NCI-H748 (cell line): ENCODE data around the gene FMNL2.

Experiments used
- DNase-seq: peaks from one replicate; lab custom pipeline; 2025; ENCODE audit not compliant: unreplicated experiment; lab: John Stamatoyannopoulos, UW

The FMNL2 gene

DNA sequence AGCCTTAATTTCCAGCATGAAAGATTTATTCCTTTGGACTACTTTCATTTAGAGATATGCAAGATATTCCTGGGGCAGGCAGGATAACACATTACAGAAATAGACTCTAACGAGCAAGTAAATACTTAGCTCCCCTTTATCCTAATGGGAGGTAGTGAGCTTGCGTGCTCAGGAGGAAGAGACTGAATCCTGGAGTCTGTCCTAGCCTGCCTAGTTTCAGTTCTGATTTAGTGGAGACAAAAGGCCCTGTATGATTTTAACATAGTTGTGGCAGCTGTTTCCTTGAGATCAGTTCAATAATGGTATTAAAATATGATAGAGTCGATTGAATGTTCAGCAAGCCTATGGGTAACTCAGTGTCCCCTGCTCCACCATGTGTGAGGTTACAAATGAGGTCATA, 109.5 kb downstream of the FMNL2 start:
- no peak for DNase-seq

DNA sequence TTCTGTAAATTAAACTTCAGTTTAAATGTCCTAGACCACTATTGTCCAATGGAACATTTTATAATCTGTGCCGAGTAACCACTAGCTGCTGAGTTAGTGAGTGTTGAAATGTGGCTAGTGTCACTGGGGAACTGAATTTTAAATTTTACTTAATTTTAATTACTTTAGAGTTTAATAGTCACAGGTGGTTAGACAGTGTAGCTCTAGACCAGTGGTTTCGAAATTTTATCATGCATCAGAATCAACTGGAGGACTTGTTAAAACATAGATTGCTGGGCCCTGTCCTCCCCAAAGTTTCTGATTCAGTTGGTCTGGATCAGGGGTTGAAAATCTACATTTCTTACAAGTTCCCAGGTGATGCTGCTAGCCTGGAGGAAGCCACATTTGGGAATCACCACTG, 110.4 kb downstream of the FMNL2 start:
- DNase-seq: no peak

DNA sequence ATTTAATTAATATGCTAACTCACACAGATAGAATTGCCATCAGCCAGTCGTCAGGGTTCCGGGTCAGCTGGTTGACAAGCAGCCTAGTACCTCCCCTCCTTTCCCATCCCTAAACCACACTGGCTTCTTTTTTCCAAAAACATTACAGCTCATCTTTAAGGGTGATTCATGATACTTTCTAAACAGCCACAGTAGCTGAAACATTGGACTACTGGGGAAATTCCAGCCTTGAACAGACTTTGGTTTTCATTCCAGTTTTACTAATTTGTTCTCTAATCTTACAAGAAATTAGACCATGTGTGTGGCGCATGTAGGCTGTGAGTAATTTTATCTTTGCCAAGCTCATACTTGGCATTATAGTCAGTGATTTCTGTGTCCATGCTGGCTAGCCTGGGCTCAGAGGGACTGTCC, 110.8 kb downstream of the FMNL2 start:
- DNase-seq: no peak

DNA sequence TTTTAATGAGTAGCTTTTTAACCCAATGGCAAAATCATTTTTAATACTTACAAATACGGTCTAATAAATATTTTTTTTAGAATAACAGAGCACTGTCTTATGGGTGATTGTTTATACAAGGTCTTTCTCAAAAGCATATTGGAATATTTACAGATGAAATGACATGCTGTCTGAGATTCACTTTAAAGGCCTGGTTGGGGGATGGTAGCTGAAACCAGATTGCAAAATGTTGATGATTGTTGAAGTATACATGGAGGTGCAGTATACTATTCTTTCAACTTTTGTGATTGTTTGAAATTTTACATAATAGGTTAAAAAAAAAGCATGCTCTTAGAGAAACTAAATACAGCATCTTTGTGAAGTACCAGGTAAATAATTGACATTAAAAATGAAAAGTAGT, 111.2 kb downstream of the FMNL2 start:
- DNase-seq: no peak

DNA sequence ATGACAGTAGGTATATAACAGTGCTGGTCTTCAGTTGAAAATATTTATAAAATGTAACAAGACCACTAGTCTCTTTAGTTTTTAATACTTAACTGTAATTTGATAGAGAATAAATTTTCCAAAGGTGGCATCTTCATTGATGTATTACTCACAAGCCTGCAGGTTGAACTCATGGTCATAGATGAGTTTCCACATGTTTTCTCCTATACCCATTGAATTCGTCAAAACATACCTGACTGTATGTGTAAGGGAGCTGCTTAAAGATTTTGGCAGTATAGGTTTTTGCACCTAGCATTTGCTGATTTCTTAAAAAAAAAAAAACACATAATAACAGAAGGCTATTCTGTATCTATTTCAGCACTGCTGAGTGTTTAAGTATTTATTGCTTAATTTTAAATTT, 112.9 kb downstream of the FMNL2 start:
- no peak for DNase-seq

DNA sequence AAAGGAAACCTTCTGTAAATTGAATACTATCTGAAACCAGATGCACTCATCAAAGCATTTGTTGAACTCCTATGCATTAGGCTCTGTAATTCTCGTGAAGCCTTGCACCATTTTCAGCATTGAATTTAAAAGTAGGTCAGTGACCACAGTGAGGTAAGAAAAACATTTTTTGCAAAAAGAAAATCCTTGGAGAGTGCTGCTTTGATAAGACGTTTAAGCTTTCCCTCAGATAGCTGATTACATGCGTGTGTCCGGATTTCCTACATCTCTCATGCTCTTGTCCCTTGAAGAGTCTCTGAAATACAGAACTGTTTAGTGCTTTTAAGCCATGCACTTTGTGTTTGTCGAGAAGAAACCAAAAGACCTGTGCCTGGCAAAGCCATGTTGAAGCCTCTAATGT, 113.6 kb downstream of the FMNL2 start:
- DNase-seq: no peak

DNA sequence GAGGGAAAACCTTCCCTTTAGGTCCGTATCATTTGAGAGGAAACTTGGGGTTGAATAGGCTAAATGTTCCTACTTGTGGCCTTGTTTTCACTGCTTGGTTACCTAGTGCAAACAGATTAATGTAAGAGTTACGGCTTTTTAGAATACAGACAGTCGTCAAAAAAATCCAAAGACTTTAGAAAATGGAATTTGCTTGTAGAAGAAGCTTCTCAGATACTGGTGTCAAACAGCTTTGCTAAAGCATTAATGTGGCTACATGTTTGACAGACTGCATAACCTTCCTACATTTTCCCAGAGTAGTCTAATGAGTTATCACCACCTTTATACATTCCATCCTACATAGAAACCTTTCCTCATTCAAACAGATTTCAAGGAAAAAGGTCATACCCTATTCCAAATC, 114.6 kb downstream of the FMNL2 start:
- DNase-seq: no peak

DNA sequence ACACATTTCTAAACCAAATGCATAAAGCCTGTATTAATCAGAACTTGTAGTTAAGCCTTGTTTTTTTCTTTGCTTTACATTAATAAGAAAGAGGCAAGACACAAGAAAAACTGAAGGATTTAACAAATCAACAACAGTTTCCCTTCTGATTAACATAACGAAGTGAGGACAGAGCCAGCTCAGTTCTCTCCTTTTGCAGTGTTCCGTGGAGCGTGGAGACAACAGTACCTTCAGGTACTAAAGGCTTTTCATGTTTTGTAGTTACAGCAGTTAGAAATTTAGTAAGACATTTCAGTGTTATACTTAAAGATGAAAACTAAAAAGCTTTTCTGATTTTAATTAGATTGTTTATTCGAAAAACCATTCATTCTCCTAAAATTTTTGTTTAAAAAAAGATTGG, 115.2 kb downstream of the FMNL2 start:
- no peak for DNase-seq

DNA sequence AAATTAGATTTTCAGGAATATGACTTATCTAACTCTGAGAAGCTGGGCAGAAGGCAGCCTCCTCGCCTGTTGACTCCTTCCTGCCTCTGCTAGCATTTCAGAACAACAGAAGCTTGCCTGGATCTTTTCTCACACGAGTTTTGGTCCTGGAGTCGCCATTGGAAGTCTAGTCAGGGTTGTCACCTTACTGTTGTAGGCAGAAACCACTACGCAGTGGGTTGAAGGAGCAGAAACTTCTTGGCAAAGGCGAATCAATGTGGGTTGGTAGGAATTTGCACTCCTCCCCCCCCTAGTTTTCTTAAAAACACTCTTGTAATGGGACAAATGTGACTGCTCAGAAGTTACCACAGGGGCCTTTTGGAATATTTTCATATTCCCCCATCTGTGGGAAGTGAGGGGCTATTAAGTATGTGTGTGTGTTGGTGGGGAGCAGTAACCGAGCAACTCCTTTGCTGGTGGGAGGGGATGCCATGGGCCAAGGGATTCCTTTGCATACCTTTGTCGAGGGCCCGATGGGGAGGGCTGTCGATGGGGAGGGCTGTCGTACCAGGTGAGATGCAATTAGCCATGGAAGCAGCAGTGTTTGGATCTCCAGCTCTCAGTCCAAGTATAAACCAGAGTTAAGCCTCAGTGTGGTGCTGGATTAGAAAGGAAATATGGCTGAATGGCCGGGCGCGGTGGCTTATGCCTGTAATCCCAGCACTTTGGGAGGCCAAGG, 117.4 kb downstream of the FMNL2 start:
- no peak for DNase-seq

DNA sequence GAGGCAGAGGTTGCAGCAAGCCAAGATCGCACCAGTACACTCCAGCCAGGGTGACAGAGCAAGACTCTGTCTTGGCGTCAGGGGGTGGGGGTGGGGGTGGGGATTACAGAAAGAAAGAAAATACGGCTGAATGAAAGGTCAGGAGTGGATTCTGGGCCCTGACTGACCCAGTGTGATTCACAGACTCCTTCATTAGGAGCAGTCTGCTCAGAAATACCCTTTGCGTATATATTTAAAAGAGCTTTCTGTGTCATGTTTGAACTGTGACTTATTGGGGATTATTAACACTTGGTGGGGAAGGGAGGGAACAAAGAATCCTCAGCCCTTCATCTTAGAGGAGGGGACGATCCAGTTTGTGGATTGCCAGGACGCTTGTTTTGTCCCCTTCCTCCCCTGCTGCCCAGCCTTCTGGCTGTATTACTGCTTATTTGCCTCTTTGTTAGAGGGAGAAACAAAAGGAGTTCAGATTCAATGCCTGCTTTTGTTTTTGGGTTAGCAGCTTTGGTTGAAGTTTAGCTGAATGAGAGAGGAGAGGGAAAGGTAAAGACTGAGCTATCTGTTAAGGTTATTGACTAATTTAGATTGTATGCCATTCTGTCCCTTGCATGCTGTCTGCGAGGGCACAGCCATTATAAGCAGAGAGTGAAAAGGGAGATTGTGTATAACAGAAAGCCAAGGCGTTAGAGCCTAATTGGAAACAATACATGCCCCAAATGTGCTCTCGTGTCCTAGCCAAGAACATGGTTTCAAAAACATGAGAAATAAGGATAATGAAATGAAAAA, 118.3 kb downstream of the FMNL2 start:
- no peak for DNase-seq

DNA sequence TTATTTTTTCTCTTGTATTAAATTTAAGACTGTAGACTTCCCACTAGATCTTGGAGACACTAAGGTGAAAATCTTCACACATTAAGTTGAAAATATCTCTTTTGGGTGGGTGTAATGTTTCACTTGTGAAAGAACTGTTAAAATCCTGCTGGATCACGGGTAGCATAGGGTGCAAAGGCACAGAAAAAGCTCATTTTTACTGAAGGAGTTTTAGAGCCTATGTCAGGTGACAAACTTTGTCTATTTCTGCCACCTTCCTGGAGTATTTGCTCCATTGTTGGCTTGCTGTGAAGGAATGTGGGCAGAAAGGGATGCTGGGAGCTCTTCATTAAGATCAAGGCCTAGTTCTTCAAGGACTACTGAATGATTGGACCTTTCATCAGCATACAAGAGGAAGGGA, 119.4 kb downstream of the FMNL2 start:
- DNase-seq: no peak

DNA sequence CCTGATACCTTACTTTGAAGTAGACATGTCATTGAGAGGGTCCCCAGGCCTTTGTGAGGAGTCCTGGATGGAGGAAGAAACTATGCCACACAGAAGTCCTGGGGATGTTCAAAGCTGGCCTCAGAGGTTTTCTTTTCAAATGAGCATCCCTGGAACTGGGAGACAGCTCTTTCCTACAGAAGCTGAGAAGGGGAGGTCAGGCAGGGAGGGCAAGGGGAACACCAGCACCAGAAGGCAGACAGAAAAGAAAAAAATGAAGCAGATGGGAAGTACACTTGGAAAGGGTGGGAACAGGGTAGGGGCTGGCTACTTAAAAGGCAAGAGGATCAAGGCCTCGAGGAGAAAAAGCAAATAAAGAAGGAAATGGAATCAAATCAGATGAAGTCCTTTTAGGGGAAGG, 120.0 kb downstream of the FMNL2 start:
- DNase-seq: no peak

DNA sequence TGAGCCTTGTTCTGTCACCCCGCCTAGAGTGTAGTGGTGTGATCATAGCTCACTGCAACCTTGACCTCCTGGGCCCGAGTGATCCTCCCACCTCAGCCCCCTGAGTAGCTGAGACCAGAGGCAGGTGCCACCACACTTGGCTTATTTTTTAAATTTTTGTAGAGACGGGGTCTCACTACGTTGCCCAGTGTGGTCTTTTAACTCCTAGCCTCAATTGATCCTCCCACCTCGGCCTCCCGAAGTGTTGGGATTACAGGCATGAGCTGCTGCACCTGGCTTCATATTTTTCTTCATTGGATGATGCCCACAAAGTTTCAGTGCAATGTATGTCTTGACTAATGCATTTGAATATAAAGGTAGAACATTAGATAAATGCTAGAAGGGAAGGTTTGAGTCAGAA, 120.8 kb downstream of the FMNL2 start:
- DNase-seq: no peak

DNA sequence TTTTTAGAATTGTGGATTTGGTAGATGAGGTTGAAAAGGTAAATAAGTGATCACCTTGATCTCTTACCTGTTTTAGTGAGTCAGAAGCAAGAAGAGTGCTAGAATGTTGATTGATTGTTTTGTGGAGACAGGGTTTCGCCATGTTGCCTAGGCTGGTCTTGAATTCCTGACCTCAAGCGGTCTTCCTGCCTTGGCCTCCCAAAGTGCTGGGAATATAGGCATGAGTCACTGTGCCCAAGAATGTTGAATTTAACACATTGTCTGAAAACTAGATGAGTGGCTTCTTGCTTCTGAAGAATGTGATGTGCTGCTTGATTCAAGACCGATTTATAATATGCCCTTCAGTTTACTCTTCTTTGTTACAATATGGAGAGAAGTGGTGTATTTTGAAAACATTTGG, 121.3 kb downstream of the FMNL2 start:
- no peak for DNase-seq

DNA sequence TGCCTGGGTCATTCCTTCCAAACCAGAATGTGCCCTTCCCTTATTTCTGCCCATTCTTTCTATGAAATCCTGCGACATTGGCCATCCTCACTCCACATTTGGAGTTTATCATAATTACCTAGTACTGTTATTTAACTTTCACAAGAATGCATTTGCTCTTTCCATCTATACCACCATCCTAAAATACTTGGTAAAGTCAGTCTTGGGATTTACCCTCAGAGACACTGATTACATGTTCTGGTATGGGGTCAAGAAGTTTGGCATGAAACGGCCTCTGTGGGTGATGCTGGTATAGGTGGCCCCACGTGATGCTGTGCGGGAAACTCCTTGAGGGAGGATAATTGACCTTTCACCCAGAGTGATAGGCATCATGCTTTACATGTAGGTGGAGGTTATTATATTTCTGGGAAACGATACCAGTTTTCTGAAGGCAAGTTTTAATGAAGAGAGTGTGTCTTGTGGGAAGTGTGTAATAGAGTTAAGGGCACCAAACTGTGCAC, 123.5 kb downstream of the FMNL2 start:
- DNase-seq: no peak

DNA sequence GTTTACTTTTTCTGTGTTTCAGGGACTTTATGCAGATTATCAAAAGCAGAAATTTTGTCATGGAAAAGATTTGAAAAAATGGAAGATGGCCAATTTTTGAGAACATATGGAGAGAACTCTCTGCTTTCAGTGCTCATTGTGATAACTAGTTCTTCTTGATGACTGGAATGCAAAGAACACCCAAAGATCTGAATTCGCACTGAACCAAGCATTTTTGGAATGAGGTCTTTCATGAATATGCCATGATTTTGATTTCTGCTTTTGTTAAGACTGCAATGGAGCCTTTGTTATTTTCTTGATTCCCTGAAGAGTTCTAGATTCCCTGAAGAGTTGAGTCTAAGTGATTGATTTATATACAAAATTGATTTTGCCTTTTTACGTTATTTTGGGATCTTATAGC, 124.1 kb downstream of the FMNL2 start:
- no peak for DNase-seq

DNA sequence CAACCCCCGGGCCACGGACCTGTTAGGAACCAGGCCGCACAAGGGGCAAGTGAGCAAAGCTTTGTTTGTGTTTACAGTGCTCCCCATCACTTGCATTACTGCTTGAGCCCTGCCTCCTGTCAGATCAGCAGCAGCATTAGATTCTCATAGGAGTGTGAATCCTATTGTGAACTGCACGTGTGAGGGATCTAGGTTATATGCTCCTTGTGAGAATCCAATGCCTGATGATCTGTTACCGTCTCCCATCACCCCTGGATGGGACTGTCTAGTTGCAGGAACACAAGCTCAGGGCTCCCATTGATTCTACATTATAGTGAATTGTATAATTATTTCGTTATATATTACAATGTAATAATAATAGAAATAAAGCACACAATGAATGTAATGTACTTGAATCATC, 125.6 kb downstream of the FMNL2 start:
- DNase-seq: no peak

DNA sequence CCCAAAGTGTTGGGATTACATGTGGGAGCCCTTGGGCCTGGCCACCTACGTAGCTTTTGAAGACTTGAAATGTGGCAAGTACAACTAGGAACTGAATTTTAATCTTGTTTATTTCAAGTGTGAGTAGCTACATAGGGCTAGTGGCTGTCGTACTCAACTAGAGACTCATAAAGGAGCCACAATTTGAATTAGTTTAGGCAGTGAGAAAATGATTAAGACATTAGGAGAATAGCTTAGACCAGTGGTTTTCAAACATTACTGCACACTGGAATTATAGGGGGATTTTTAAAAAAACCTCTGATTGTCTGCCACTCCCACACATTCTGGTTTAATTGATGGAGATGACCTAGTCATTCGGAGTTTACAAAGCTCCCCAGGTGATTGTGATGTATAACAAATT, 127.1 kb downstream of the FMNL2 start:
- DNase-seq: no peak

DNA sequence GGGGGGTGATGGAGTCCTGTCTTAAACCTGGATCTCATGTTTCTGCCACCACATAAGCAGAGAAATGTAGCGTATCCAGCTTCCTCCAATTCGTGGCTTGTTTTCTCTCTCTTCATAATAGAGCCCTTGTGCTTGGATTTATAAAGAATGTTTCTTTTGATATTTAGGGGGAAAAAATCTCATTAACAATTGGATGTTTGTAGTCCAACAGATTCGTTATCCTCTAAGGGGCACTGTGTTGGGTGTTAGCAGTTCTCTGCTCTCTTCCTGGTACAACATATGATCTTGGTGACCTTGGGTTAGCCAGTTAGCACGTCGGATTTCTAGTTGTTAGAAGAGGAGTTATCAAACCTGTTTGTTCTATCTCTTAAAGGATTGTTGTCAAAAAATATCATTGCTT, 127.8 kb downstream of the FMNL2 start:
- DNase-seq: no peak

DNA sequence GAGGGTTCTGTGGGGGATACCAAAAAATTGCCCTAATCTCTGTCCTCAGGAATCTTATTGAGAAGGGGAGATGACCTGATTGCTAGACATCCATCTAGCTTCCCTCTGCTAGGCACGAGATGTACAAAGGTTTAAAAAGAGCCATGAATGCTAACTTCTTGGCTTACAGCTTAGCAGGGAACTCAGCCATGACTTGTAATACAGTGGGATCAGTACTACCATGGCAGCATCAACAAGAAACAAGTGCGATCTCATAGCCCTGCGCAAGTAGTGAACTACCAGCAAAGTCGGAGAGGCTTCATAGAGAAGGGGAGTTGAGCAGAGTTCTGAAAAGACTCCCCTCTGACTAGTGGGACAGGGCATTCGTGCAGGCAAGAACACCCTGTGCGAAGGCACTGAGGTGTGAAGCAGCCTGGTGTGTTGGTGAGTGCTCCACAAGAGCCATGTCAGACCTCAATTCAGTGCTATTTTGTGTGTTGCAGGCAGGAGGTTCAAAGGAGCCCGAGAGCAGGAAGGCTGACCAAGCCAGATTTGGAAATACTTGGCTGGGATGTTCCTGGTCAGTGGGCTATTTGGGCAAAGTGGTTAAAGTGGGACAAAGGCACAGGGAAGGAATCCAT, 130.0 kb downstream of the FMNL2 start:
- no peak for DNase-seq

DNA sequence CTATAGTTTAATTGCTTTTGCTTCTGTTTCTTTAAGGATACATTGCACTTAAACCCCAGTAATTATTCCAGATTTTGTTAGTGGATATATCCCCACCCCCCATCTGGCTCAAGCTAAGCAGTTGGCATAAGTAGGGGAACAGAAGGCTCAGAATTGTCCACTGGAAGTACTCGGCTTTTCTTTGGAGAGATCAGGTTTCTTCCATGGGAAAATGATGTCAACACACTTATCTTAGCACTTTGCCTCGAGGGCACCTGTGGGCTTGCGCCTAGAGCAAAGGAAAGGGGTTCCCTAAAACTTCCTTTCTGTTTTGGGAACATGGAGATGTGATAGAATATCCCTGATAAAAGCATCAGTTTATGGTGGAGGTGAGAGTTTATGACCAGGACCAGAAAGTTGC, 130.6 kb downstream of the FMNL2 start:
- peak; percentile 16 for DNase-seq

DNA sequence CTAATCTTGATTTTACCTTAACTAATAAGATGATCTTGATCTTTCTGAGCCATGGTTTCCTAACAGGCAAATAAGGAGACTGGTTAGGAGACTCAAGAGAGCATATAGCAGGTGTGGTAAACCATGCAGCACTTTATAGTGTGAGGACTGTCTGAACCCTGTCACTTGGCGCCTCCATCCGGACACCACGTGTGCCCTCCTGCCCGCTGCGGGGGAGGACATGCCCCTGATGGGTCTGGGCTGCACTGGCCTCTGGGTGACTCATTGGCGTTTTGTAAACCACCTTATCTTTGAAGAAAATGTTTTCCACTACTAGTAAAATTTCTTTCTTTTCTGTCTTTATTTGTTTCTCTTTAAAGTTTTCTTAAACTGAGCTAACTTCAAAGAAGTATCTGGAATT, 131.1 kb downstream of the FMNL2 start:
- no peak for DNase-seq
